Measurements from ENCODE around the gene ZSWIM4. TPM values are rescaled to one million over a fixed set of nuclear protein-coding genes. Genes with fewer than 3 reads are reported as not detected.

ZSWIM4 gene
- total RNA-seq, 4 donors from 2014 or later, result 6.9 to 15.6 (median 8.9) TPM

GRCh38 chr19:13817018-13817614, 21.9 kb downstream of the ZSWIM4 start:
- H3K36me3 ChIP-seq, result peaks cover 7 to 16% of the 10 kb centered on the region in 2 donors
- intact Hi-C loops (cut with DNase I), result no loop called here
- H3K27ac ChIP-seq, result no peak overlapping the region
- no peak for TF ChIP-seq POLR2A (IDR thresholded peaks at IDR 0.05)
- TF ChIP-seq CTCF (IDR thresholded peaks at IDR 0.05), result no peak
- WGBS, 2 donors, result 77 to 89% methylated on average over 2 to 6 of the region's 11 CpGs
- H3K4me1 ChIP-seq, result no peaks in the 10 kb centered on the region
- no peak overlapping the region for H3K4me3 ChIP-seq (replicated peaks in 1 of 3)
- H3K9me3 ChIP-seq, result no peaks in the 10 kb centered on the region
- peak; percentile 53 to 68 for DNase-seq
- no peaks in the 10 kb centered on the region for H3K27me3 ChIP-seq

- Histone ChIP-seq H3K27me3 (no peaks in the 10 kb centered on the region), H3K4me3 (replicated peaks in 1 of 3) (no peak overlapping the region), H3K36me3 (peaks cover 5 to 13% of the 10 kb centered on the region in 2 donors), H3K27ac (no peak overlapping the region), H3K9me3 (no peaks in the 10 kb centered on the region), H3K4me1 (peaks cover 3 to 7% of the 10 kb centered on the region in 2 donors)
- intact Hi-C loops (cut with DNase I), result no loop called here
- no peak for TF ChIP-seq POLR2A (IDR thresholded peaks at IDR 0.05)
- no peak for TF ChIP-seq CTCF (IDR thresholded peaks at IDR 0.05)
- peak; percentile 78 to 85 for DNase-seq
- 38 to 71% methylated on average over 7 to 24 of the region's 35 CpGs for WGBS, 2 donors
Measured at GRCh38 chr19:13817615-13818371, 22.6 kb downstream of the ZSWIM4 start.

- intact Hi-C loops (cut with DNase I), result no loop called here
- Histone ChIP-seq H3K36me3 (peaks cover 0 to 8% of the 10 kb centered on the region in 2 donors), H3K4me3 (replicated peaks in 1 of 3) (no peak overlapping the region), H3K4me1 (peaks cover 3 to 12% of the 10 kb centered on the region in 2 donors), H3K27me3 (no peaks in the 10 kb centered on the region), H3K27ac (no peak overlapping the region), H3K9me3 (no peaks in the 10 kb centered on the region)
- WGBS, 2 donors, result 91 to 97% methylated on average over 1 to 11 of the region's 11 CpGs
- TF ChIP-seq POLR2A (IDR thresholded peaks at IDR 0.05) (no peak), CTCF (IDR thresholded peaks at IDR 0.05) (no peak)
- DNase-seq, result no peak
Measured at GRCh38 chr19:13819238-13819637, 24.0 kb downstream of the ZSWIM4 start.

GRCh38 chr19:13821292-13821691, 26.0 kb downstream of the ZSWIM4 start:
- Histone ChIP-seq H3K27me3 (no peaks in the 10 kb centered on the region), H3K36me3 (no peaks in the 10 kb centered on the region), H3K27ac (no peak overlapping the region), H3K4me3 (replicated peaks in 1 of 3) (no peak overlapping the region), H3K4me1 (peaks cover 3 to 12% of the 10 kb centered on the region in 2 donors), H3K9me3 (no peaks in the 10 kb centered on the region)
- no peak for DNase-seq
- intact Hi-C loops (cut with DNase I), result no loop called here
- TF ChIP-seq CTCF (IDR thresholded peaks at IDR 0.05) (no peak), POLR2A (IDR thresholded peaks at IDR 0.05) (no peak)
- WGBS, 2 donors, result 100% methylated on average over 2 of the region's 2 CpGs

GRCh38 chr19:13823256-13823655, 28.0 kb downstream of the ZSWIM4 start:
- no peaks in the 10 kb centered on the region for H3K36me3 ChIP-seq
- intact Hi-C loops (cut with DNase I), result no loop called here
- no peaks in the 10 kb centered on the region for H3K9me3 ChIP-seq
- WGBS, 2 donors, result 72 to 86% methylated on average over 8 of the region's 8 CpGs
- peaks cover 3 to 12% of the 10 kb centered on the region in 2 donors for H3K4me1 ChIP-seq
- no peak overlapping the region for H3K4me3 ChIP-seq (replicated peaks in 1 of 3)
- no peaks in the 10 kb centered on the region for H3K27me3 ChIP-seq
- peak overlapping the region; percentile 36 to 82 (median 64) for H3K27ac ChIP-seq
- TF ChIP-seq POLR2A (IDR thresholded peaks at IDR 0.05), result no peak
- TF ChIP-seq CTCF (IDR thresholded peaks at IDR 0.05), result no peak
- DNase-seq, result no peak
